B cell (primary cell): Measurements from ENCODE around the gene SRRM3. TPM values are rescaled to one million over a fixed set of nuclear protein-coding genes. Genes with fewer than 3 reads are reported as not detected.

Experiments
- ATAC-seq: fragments of 200-7000 bp; cut with Tn5 transposase; one replicate; pipeline ENCODE4 v1.10.0; 2021; ENCODE audit warnings: low read depth, mild to moderate bottlenecking, moderate number of reproducible peaks, moderate library complexity
- CTCF ChIA-PET: fragments of 350-600 bp; sonication (Branson Sonifier 250); formaldehyde crosslinking; loops from one replicate; lab custom pipeline; 2021; ENCODE audit warnings: antibody characterized with exemption, inconsistent platforms; lab: Charles Lee
- POLR2A ChIA-PET: fragments of 350-600 bp; sonication (Branson Sonifier 250); formaldehyde crosslinking; loops from one replicate; lab custom pipeline; 2021; ENCODE audit warnings: antibody characterized with exemption; lab: Charles Lee
- DNase-seq: peaks from one replicate; pipeline ENCODE4 v3.0.0; 2013
- H2AFZ ChIP-seq: 2 replicates; pipeline ENCODE4 v1.6.1; 2012; ENCODE audit warnings: mild to moderate bottlenecking, low read depth, low read length; ENCODE audit not compliant: insufficient read depth, poor library complexity, severe bottlenecking
- H3K27ac ChIP-seq, 2 donors: 1 replicate in 1 of 2; 2 replicates in 1 of 2; pipeline ENCODE4 v1.5.1; 2012 to 2013; ENCODE audit warnings: low read length in 2 of 2, mild to moderate bottlenecking in 2 of 2, moderate library complexity in 1 of 2
- H3K27me3 ChIP-seq, 4 experiments: fragments of 200-600 bp in 1 of 4; sonication (generic) in 1 of 4; replicated peaks in 1 of 4; 1 replicate in 2 of 4; 2 replicates in 2 of 4; pipeline versions ENCODE4 v1.6.1 to v1.7.0; 2013 to 2016; ENCODE audit warnings: low read length in 3 of 4, mild to moderate bottlenecking in 2 of 4, mixed read lengths in 1 of 4, moderate library complexity in 1 of 4; ENCODE audit not compliant: insufficient read depth in 4 of 4, control insufficient read depth in 3 of 4; ENCODE audit errors: control extremely low read depth in 1 of 4
- H3K36me3 ChIP-seq, 2 experiments: replicated peaks in 1 of 2; 1 replicate in 1 of 2; 2 replicates in 1 of 2; pipeline versions ENCODE4 v1.6.1 to v1.7.1; 2013; ENCODE audit warnings: low read length in 1 of 2; ENCODE audit not compliant: insufficient read depth in 2 of 2, control insufficient read depth in 1 of 2; ENCODE audit errors: control extremely low read depth in 1 of 2, extremely low read depth in 1 of 2
- H3K4me1 ChIP-seq, 2 donors: fragments of 200-600 bp in 1 of 2; sonication (generic) in 1 of 2; 1 replicate in 1 of 2; 2 replicates in 1 of 2; pipeline versions ENCODE4 v1.5.1 to v1.6.1; 2013 to 2017; ENCODE audit warnings: low read length in 2 of 2; ENCODE audit not compliant: control insufficient read depth in 2 of 2, insufficient read depth in 2 of 2
- H3K4me2 ChIP-seq: replicated peaks from 2 replicates; pipeline ENCODE3; 2012; ENCODE audit warnings: mild to moderate bottlenecking, low read depth, low read length; ENCODE audit not compliant: poor library complexity, severe bottlenecking
- H3K4me3 ChIP-seq, 5 experiments: fragments of 200-600 bp in 1 of 5; sonication (generic) in 1 of 5; 1 replicate in 3 of 5; 2 replicates in 2 of 5; pipeline versions ENCODE4 v1.5.1 to v1.7.0; 2011 to 2016; ENCODE audit warnings: low read length in 4 of 5, mild to moderate bottlenecking in 4 of 5, low read depth in 2 of 5, control low read depth in 1 of 5, moderate library complexity in 1 of 5; ENCODE audit not compliant: insufficient read depth in 1 of 5; ENCODE audit errors: control extremely low read depth in 1 of 5, extremely low read depth in 1 of 5
- H3K79me2 ChIP-seq: fragments of 200-600 bp; sonication (generic); one replicate; pipeline ENCODE4 v1.6.0; 2016; ENCODE audit warnings: low read length; ENCODE audit not compliant: control insufficient read depth, insufficient read depth
- H3K9ac ChIP-seq: fragments of 200-600 bp; sonication (generic); 2 replicates; pipeline ENCODE4 v1.6.1; 2017; ENCODE audit warnings: mild to moderate bottlenecking, low read length, moderate library complexity
- H3K9me3 ChIP-seq, 3 donors: one replicate each; pipeline versions ENCODE4 v1.6.1 to v1.7.1; 2013; ENCODE audit warnings: low read length in 2 of 3; ENCODE audit not compliant: control insufficient read depth in 2 of 3, insufficient read depth in 1 of 3; ENCODE audit errors: control extremely low read depth in 1 of 3
- H4K20me1 ChIP-seq: 2 replicates; pipeline ENCODE4 v1.6.0; 2012; ENCODE audit warnings: mild to moderate bottlenecking, low read length; ENCODE audit not compliant: insufficient read depth, control insufficient read depth, poor library complexity, severe bottlenecking
- H3K27ac Mint-ChIP-seq: one replicate; pipeline ENCODE4 v1.8.0; 2021; ENCODE audit warnings: mixed read lengths
- H3K27me3 Mint-ChIP-seq: one replicate; pipeline ENCODE4 v1.8.0; 2021; ENCODE audit warnings: mixed read lengths
- H3K4me1 Mint-ChIP-seq: one replicate; pipeline ENCODE4 v1.8.0; 2021; ENCODE audit warnings: mixed read lengths
- H3K4me3 Mint-ChIP-seq: one replicate; pipeline ENCODE4 v1.8.0; 2021; ENCODE audit warnings: mixed read lengths
- H3K9me3 Mint-ChIP-seq: one replicate; pipeline ENCODE4 v1.8.0; 2022; ENCODE audit warnings: mixed read lengths; ENCODE audit not compliant: insufficient read depth
- CTCF ChIP-seq: fragments of 200-600 bp; IDR thresholded peaks from one replicate; pipeline ENCODE4 v1.8.0; 2022; ENCODE audit warnings: antibody characterized with exemption, mild to moderate bottlenecking
- EZH2 ChIP-seq: IDR thresholded peaks from 2 replicates; pipeline ENCODE4 v1.6.1; 2012; ENCODE audit warnings: borderline replicate concordance, low read depth, mild to moderate bottlenecking, moderate library complexity, low read length; ENCODE audit not compliant: insufficient read depth, poor library complexity, severe bottlenecking
- WGBS: methylation state at CpG from one replicate; pipeline ENCODE4 v1.1.5; 2013; ENCODE audit warnings: missing lambda C conversion rate; ENCODE audit not compliant: insufficient coverage; 5-methylcytosine and 5-hydroxymethylcytosine counted together
- intact Hi-C: fragments of 100-400 bp; cut with micrococcal nuclease; formaldehyde crosslinking; loops from one replicate; pipeline ENCODE4 v1.10.0; 2022
- polyA plus RNA-seq: library from polyadenylated mRNA; depleted of rRNA; stranded (reverse); fragments of >200 nt; gene quantifications from 2 replicates; pipeline ENCODE4 v1.2.3, GENCODE V29; 2012
- total RNA-seq, 2 donors: library from RNA; stranded (reverse); fragments of 120-200 nt in 1 of 2; gene quantifications; 1 replicate in 1 of 2; 2 replicates in 1 of 2; pipeline versions ENCODE4 v1.2.3 to v1.2.4, GENCODE V29; 2013 to 2022

SRRM3 gene
- total and polyA plus RNA-seq, 2 donors (not counting 1 experiment from before 2014, with no cell fraction given), result not detected

- H3K9ac ChIP-seq, result no peak overlapping the region
- peaks cover 75% of the 10 kb centered on the region for H3K79me2 ChIP-seq
- no peaks in the 10 kb centered on the region for H3K9me3 Mint-ChIP-seq
- no peaks in the 10 kb centered on the region for H3K27me3 ChIP-seq
- H3K4me3 Mint-ChIP-seq, result no peak overlapping the region
- H4K20me1 ChIP-seq, result peaks cover 76% of the 10 kb centered on the region
- POLR2A ChIA-PET, result interaction anchor here (0.6 kb wide), 1 partner anchor 45 kb away, joined by 4 read pairs; no protein-coding TSS in a partner anchor
- intact Hi-C loops, result no loop called here
- H3K36me3 ChIP-seq, result peaks cover 0 to 43% of the 10 kb centered on the region in 2 experiments
- H3K4me1 Mint-ChIP-seq, result peaks cover 42% of the 10 kb centered on the region
- no peak overlapping the region for H3K4me2 ChIP-seq
- no peak for TF ChIP-seq CTCF
- no peak for TF ChIP-seq EZH2
- ATAC-seq, result no peak
- no peak overlapping the region for H3K27ac ChIP-seq
- no peak overlapping the region for H2AFZ ChIP-seq
- DNase-seq, result no peak
- peaks cover 14 to 24% of the 10 kb centered on the region in 2 donors for H3K4me1 ChIP-seq
- H3K4me3 ChIP-seq, result no peak overlapping the region
- no peak overlapping the region for H3K27ac Mint-ChIP-seq
- no CpG with 5 or more reads among the region's 5 CpGs for WGBS
- CTCF ChIA-PET, result interaction anchor here (0.7 kb wide), 1 partner anchor 28 kb away, joined by 3 read pairs; the partner anchor contains the start of gene YWHAG
- H3K9me3 ChIP-seq, result no peaks in the 10 kb centered on the region
- no peaks in the 10 kb centered on the region for H3K27me3 Mint-ChIP-seq
Measured at GRCh38 chr7:76330673-76331072, 129.0 kb downstream of the SRRM3 start.

GRCh38 chr7:76332078-76332477 is 130.4 kb downstream of the SRRM3 start:
- no peaks in the 10 kb centered on the region for H3K27me3 Mint-ChIP-seq
- intact Hi-C loops, result no loop called here
- H3K9me3 Mint-ChIP-seq, result no peaks in the 10 kb centered on the region
- Histone ChIP-seq H2AFZ (no peak overlapping the region), H3K4me1 (peaks cover 14 to 24% of the 10 kb centered on the region in 2 donors), H4K20me1 (peaks cover 90% of the 10 kb centered on the region), H3K27ac (no peak overlapping the region), H3K4me3 (no peak overlapping the region), H3K9me3 (no peaks in the 10 kb centered on the region), H3K36me3 (peaks cover 0 to 45% of the 10 kb centered on the region in 2 experiments), H3K79me2 (peaks cover 89% of the 10 kb centered on the region), H3K4me2 (no peak overlapping the region), H3K27me3 (no peaks in the 10 kb centered on the region), H3K9ac (no peak overlapping the region)
- ATAC-seq (no peak), DNase-seq (no peak)
- 44% methylated on average over 7 of the region's 9 CpGs for WGBS
- TF ChIP-seq EZH2, result no peak
- ChIA-PET POLR2A (no interaction called here), CTCF (no interaction called here)
- H3K27ac Mint-ChIP-seq, result peak overlapping the region; percentile 8
- H3K4me3 Mint-ChIP-seq, result no peak overlapping the region
- peaks cover 50% of the 10 kb centered on the region for H3K4me1 Mint-ChIP-seq
